Left lung (tissue), 10 donors: ENCODE data around the gene RAP1A. TPM values are rescaled to one million over a fixed set of nuclear protein-coding genes. Genes with fewer than 3 reads are reported as not detected.
A peak's percentile ranks its signal among the peaks of the same experiment; 100 is the strongest.
"Not testable (repeated sequence)": the region's sequence is repeated elsewhere in the genome, so short reads cannot be mapped to it uniquely, and the experiment has no call there.

ENCODE experiments used
- ATAC-seq: fragments of 200-7000 bp; cut with Tn5 transposase; one replicate; pipeline ENCODE4 v1.9.1; 2020; ENCODE audit warnings: moderate library complexity
- DNase-seq, 4 donors: peaks; one replicate each; pipeline ENCODE4 v3.0.0-alpha.2; 2013 to 2020
- H3K27ac ChIP-seq, 2 donors: fragments of 200-600 bp; sonication (generic) in 1 of 2; one replicate each; pipeline versions ENCODE4 v1.5.0 to v1.8.0; 2020 to 2021
- H3K27me3 ChIP-seq, 2 donors: fragments of 200-600 bp; sonication (generic) in 1 of 2; one replicate each; pipeline versions ENCODE4 v1.5.0 to v1.8.0; 2020 to 2021
- H3K36me3 ChIP-seq, 2 donors: fragments of 200-600 bp; sonication (generic) in 1 of 2; one replicate each; pipeline versions ENCODE4 v1.5.0 to v1.8.0; 2020 to 2021
- H3K4me1 ChIP-seq, 2 donors: fragments of 200-600 bp; one replicate each; pipeline ENCODE4 v1.8.0; 2021
- H3K4me3 ChIP-seq, 2 donors: fragments of 200-600 bp; sonication (generic) in 1 of 2; one replicate each; pipeline versions ENCODE4 v1.5.0 to v1.8.0; 2020 to 2021; ENCODE audit warnings: mild to moderate bottlenecking in 1 of 2
- H3K9me3 ChIP-seq, 2 donors: fragments of 200-600 bp; sonication (generic) in 1 of 2; one replicate each; pipeline versions ENCODE4 v1.5.0 to v1.8.0; 2020 to 2021
- intact Hi-C, 2 donors: fragments of 100-400 bp; cut with DNase I; formaldehyde crosslinking; loops; one replicate each; pipeline versions ENCODE4 v1.11.2 to v1.14.2; 2022
- polyA plus RNA-seq, 6 donors: library from polyadenylated mRNA; unstranded; fragments of 120-200 nt; gene quantifications; one replicate each; pipeline ENCODE4 v1.2.1, GENCODE V29; 2013; ENCODE audit not compliant: insufficient read length in 6 of 6
- total RNA-seq, 2 donors: library from RNA; stranded (reverse); fragmentation: NEBNext Ultra II Directional; extraction: Animal tissue kit (Norgen Biotek cat#: 25700); gene quantifications; one replicate each; pipeline ENCODE4 v1.2.1, GENCODE V29; 2021
- TF ChIP-seq, protein P1 (sequence below), 2 donors: fragments of 200-600 bp; sonication (generic) in 1 of 2; IDR thresholded peaks; one replicate each; pipeline versions ENCODE4 v1.5.0 to v1.8.0; 2021; ENCODE audit warnings: antibody characterized with exemption in 2 of 2
- donor health status: DM: no; HTN: yes; CAD: no.
- donor health status: DM: no; HTN: no; CAD: no.

RAP1A gene
- total and polyA plus RNA-seq, 8 donors, result 68.2 to 121 (median 82.4) TPM

DNA sequence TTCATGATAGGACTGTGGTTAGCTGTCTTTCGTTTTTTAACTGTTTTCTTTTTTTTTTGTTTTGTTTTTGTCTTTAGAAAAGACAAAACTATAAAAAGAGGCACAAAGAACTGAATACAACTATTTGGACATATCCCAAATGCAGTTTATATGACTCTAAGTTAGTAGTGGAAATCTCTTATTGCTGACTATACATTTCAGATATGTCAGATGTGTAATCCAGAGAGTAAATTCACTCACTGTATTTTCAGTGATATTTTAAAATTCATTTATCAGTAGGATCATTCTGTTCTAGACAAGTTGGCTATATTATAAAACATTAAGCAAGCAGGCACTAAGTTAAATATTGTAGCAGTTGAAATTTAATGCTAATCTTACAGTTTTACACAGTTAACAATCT, 5.7 kb downstream of the RAP1A start:
- H3K4me3 ChIP-seq, result no peak overlapping the region
- H3K27ac ChIP-seq, result peak overlapping the region in 1 of 2 donors; percentile 6
- intact Hi-C loops, result no loop called here
- H3K4me1 ChIP-seq, result peaks cover 15 to 91% of the 10 kb centered on the region in 2 donors
- no peaks in the 10 kb centered on the region for H3K9me3 ChIP-seq
- H3K36me3 ChIP-seq, result no peaks in the 10 kb centered on the region
- ATAC-seq, result no peak
- no peaks in the 10 kb centered on the region for H3K27me3 ChIP-seq
- TF ChIP-seq, protein P1, sequence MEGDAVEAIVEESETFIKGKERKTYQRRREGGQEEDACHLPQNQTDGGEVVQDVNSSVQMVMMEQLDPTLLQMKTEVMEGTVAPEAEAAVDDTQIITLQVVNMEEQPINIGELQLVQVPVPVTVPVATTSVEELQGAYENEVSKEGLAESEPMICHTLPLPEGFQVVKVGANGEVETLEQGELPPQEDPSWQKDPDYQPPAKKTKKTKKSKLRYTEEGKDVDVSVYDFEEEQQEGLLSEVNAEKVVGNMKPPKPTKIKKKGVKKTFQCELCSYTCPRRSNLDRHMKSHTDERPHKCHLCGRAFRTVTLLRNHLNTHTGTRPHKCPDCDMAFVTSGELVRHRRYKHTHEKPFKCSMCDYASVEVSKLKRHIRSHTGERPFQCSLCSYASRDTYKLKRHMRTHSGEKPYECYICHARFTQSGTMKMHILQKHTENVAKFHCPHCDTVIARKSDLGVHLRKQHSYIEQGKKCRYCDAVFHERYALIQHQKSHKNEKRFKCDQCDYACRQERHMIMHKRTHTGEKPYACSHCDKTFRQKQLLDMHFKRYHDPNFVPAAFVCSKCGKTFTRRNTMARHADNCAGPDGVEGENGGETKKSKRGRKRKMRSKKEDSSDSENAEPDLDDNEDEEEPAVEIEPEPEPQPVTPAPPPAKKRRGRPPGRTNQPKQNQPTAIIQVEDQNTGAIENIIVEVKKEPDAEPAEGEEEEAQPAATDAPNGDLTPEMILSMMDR (IDR thresholded peaks at IDR 0.05), result no peak
- no peak for DNase-seq

DNA sequence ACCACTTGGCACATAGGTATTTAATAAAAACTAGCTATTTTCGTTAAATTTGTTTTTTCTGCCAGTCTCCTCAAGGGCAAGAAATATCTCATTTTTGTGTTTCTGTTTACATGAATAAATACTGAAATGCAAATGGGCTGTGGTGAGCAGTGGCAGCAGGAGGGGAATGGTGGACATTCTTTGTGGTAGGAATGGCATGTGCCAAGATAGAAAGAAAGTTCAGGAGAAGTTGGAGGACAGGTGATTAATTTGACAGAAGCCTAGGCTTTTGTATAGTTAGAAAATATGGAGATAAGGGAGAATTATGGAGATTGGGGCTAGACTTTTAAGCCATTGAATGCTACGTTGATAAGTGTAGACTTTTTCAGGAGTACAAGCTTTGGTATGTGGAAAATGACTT, 8.6 kb downstream of the RAP1A start:
- DNase-seq (no peak), ATAC-seq (no peak)
- H3K9me3 ChIP-seq, result no peaks in the 10 kb centered on the region
- H3K27me3 ChIP-seq, result no peaks in the 10 kb centered on the region
- TF ChIP-seq, protein P1 (IDR thresholded peaks at IDR 0.05), result no peak
- intact Hi-C loops, result no loop called here
- peaks cover 5 to 92% of the 10 kb centered on the region in 2 donors for H3K4me1 ChIP-seq
- no peak overlapping the region for H3K4me3 ChIP-seq
- no peaks in the 10 kb centered on the region for H3K36me3 ChIP-seq
- H3K27ac ChIP-seq, result no peak overlapping the region

DNA sequence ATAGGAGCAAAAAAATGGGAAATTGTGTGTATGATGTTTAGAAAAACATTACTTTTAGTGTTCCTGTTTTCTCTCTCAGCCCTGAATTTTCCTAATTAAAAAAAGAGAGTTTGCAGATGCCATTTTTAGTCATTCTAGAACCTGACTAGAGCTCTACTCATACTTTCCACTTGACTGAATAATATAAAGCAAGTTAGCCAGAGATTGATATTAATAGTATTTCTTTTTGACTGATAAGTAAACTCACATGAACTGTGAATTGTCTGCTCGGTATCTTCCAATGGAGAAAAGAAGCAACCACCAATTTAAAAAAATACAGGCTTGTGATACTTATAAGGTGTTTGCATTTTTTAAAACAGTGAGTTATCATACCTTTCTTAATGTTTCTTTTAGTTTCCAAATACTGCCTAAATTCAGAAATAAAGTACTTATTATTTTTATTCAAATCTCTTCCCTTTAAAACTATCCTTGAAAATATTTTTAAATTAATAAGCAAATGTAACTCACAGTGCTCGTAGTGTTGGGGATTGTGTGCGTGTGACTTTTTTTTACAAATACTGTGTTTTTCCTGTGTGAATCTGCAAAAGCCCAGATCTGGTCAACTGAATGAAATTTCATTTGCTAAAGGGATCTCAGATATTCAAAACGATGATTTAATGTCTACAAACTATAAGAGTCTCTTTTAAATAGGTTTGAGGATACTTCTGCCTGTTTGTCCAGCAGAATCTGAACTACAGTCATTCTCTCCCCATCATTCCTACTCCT, 9.8 kb downstream of the RAP1A start:
- Histone ChIP-seq H3K27me3 (no peaks in the 10 kb centered on the region), H3K4me1 (peaks cover 5 to 90% of the 10 kb centered on the region in 2 donors), H3K4me3 (no peak overlapping the region), H3K27ac (no peak overlapping the region), H3K9me3 (no peaks in the 10 kb centered on the region), H3K36me3 (no peaks in the 10 kb centered on the region)
- intact Hi-C loops, result no loop called here
- TF ChIP-seq, protein P1 (IDR thresholded peaks at IDR 0.05), result no peak
- no peak for ATAC-seq
- DNase-seq, result no peak

DNA sequence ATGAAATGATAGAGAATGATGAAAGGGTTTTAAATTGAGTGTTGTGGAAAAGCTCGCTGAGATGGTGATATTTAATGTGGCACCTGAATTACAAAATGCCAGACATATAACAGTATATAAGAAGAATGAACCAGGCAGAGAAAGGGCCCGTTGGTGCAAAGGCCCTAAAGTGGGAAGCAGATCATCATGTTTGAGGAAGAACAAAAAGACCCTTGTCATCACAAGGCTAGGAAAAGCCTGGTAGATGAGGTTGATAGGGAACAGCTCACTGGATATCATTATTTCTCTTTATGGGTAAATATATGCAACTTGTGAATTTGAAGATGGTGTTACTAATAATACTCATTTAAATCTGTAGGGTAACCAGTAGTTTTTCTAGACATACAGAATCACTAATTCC, 11.0 kb downstream of the RAP1A start:
- no peak overlapping the region for H3K27ac ChIP-seq
- H3K4me1 ChIP-seq, result peaks cover 0 to 85% of the 10 kb centered on the region in 2 donors
- intact Hi-C loops, result no loop called here
- no peaks in the 10 kb centered on the region for H3K9me3 ChIP-seq
- H3K36me3 ChIP-seq, result peaks cover 0 to 3% of the 10 kb centered on the region in 2 donors
- H3K27me3 ChIP-seq, result no peaks in the 10 kb centered on the region
- H3K4me3 ChIP-seq, result no peak overlapping the region
- no peak for DNase-seq
- ATAC-seq, result no peak
- TF ChIP-seq, protein P1 (IDR thresholded peaks at IDR 0.05), result no peak

- ATAC-seq (no peak), DNase-seq (no peak)
- TF ChIP-seq, protein P1 (IDR thresholded peaks at IDR 0.05), result no peak
- Histone ChIP-seq H3K4me3 (no peak overlapping the region), H3K36me3 (peaks cover 0 to 3% of the 10 kb centered on the region in 2 donors), H3K27me3 (no peaks in the 10 kb centered on the region), H3K27ac (no peak overlapping the region), H3K4me1 (peaks cover 0 to 83% of the 10 kb centered on the region in 2 donors), H3K9me3 (no peaks in the 10 kb centered on the region)
- intact Hi-C loops, result no loop called here
Measured at GRCh38 chr1:111631502-111631901, 11.9 kb downstream of the RAP1A start.

GRCh38 chr1:111632771-111633170, 13.2 kb downstream of the RAP1A start:
- DNase-seq, intact Hi-C loops, H3K27ac ChIP-seq, H3K9me3 ChIP-seq, ATAC-seq, H3K4me3 ChIP-seq, H3K36me3 ChIP-seq, H3K27me3 ChIP-seq: not testable (repeated sequence)
- H3K4me1 ChIP-seq, result peaks cover 0 to 81% of the 10 kb centered on the region in 2 donors
